HCT116 (cell line): ENCODE data around the gene BEND6. TPM values are rescaled to one million over a fixed set of nuclear protein-coding genes. Genes with fewer than 3 reads are reported as not detected.

Experiments
- ATAC-seq: fragments of 200-7000 bp; cut with Tn5 transposase; 2 replicates; pipeline ENCODE4 v1.9.1; 2020; ENCODE audit warnings: mild to moderate bottlenecking, moderate library complexity
- BruUV-seq: library from RNA; stranded (reverse); fragments of 400-500 nt; replicated peaks from 2 replicates; lab custom pipeline; 2021; lab: Mats Ljungman, UMichigan
- CTCF ChIA-PET: fragments of 300-600 bp; sonication (Branson Sonifier 250); formaldehyde crosslinking; loops from one replicate; lab custom pipeline; 2021; ENCODE audit warnings: antibody characterized with exemption; lab: Charles Lee
- POLR2A ChIA-PET: fragments of 300-600, 350-600 bp; sonication (Branson Sonifier 250); formaldehyde crosslinking; loops from one replicate; lab custom pipeline; 2021; ENCODE audit warnings: antibody characterized with exemption; lab: Charles Lee
- RAD21 ChIA-PET, 2 experiments: fragments of 300-600 bp; sonication (Branson Sonifier 250); formaldehyde crosslinking; loops; one replicate each; lab custom pipeline; 2023; ENCODE audit warnings: low total read pairs in 2 of 2; ENCODE audit not compliant: uncharacterized antibody in 2 of 2, unreplicated experiment in 2 of 2, low non-redundant PET in 1 of 2; lab: Charles Lee
- DNase-seq: peaks from one replicate; pipeline ENCODE4 v3.0.0-alpha.2; 2010; ENCODE audit warnings: low read depth, low spot score
- H2AFZ ChIP-seq: fragments of 200-600 bp; shearing (Covaris generic), sonication (generic); 2 replicates; pipeline ENCODE4 v1.6.1; 2017; ENCODE audit warnings: low read depth, mixed run types, mixed read lengths, antibody characterized with exemption, low read length; ENCODE audit not compliant: poor library complexity, severe bottlenecking
- H3K27ac ChIP-seq: 2 replicates; pipeline ENCODE4 v1.5.1; 2012; ENCODE audit warnings: low read depth, low read length
- H3K27me3 ChIP-seq: fragments of 200-600 bp; sonication (generic); 2 replicates; pipeline ENCODE4 v1.6.1; 2016; ENCODE audit warnings: mixed run types, low read length, mixed read lengths; ENCODE audit not compliant: insufficient read depth
- H3K36me3 ChIP-seq, 2 experiments: fragments of 200-500 bp in 1 of 2; fragments of 200-600 bp in 1 of 2; sonication (Bioruptor generic) in 1 of 2; sonication (generic) in 1 of 2; 2 replicates each; pipeline versions ENCODE4 v1.5.1 to v1.6.1; 2014 to 2016; ENCODE audit warnings: low read length in 2 of 2, inconsistent platforms in 1 of 2, mixed read lengths in 1 of 2, mixed run types in 1 of 2; ENCODE audit not compliant: insufficient read depth in 2 of 2, control insufficient read depth in 1 of 2
- H3K4me1 ChIP-seq, 2 experiments: fragments of 200-600 bp in 1 of 2; sonication (generic) in 1 of 2; 2 replicates each; pipeline versions ENCODE4 v1.5.1 to v1.6.1; 2012 to 2017; ENCODE audit warnings: low read length in 2 of 2, inconsistent platforms in 1 of 2, mild to moderate bottlenecking in 1 of 2, mixed read lengths in 1 of 2, mixed run types in 1 of 2, moderate library complexity in 1 of 2; ENCODE audit not compliant: insufficient read depth in 2 of 2, control insufficient read depth in 1 of 2
- H3K4me2 ChIP-seq: fragments of 200-600 bp; sonication (generic); 2 replicates; pipeline ENCODE4 v1.6.1; 2017; ENCODE audit warnings: mixed run types, low read length, mixed read lengths
- H3K4me3 ChIP-seq, 2 experiments: fragments of 200-600 bp in 1 of 2; sonication (generic) in 1 of 2; replicated peaks in 1 of 2; 2 replicates each; pipeline ENCODE4 v1.5.1; 2011 to 2016; ENCODE audit warnings: low read length in 2 of 2, control low read depth in 1 of 2, low read depth in 1 of 2, mild to moderate bottlenecking in 1 of 2, mixed read lengths in 1 of 2, mixed run types in 1 of 2
- H3K79me2 ChIP-seq: fragments of 200-600 bp; sonication (generic); 2 replicates; pipeline ENCODE4 v1.6.1; 2017; ENCODE audit warnings: mild to moderate bottlenecking, mixed run types, low read length, moderate library complexity, mixed read lengths; ENCODE audit not compliant: insufficient read depth
- H3K9ac ChIP-seq: fragments of 200-600 bp; sonication (generic); 2 replicates; pipeline ENCODE4 v1.6.1; 2016; ENCODE audit warnings: low read length, mixed read lengths
- H3K9me2 ChIP-seq: fragments of 200-600 bp; sonication (generic), shearing (Covaris generic); 2 replicates; pipeline ENCODE4 v1.6.1; 2017; ENCODE audit warnings: mixed run types, mild to moderate bottlenecking, moderate library complexity; ENCODE audit not compliant: insufficient read depth
- H3K9me3 ChIP-seq, 2 experiments: fragments of 200-500 bp in 1 of 2; fragments of 200-600 bp in 1 of 2; sonication (Bioruptor generic) in 1 of 2; sonication (generic) in 1 of 2; 2 replicates each; pipeline ENCODE4 v1.6.1; 2014 to 2017; ENCODE audit warnings: low read length in 2 of 2, mixed read lengths in 2 of 2, inconsistent platforms in 1 of 2, low read depth in 1 of 2, mild to moderate bottlenecking in 1 of 2, mixed run types in 1 of 2, moderate library complexity in 1 of 2; ENCODE audit not compliant: control insufficient read depth in 1 of 2, insufficient read depth in 1 of 2
- H4K20me1 ChIP-seq: fragments of 200-600 bp; sonication (generic), shearing (Covaris generic); 2 replicates; pipeline ENCODE4 v1.6.1; 2017; ENCODE audit warnings: mixed run types, mild to moderate bottlenecking, moderate library complexity; ENCODE audit not compliant: insufficient read depth
- ATF3 ChIP-seq: IDR thresholded peaks from 2 replicates; pipeline ENCODE4 v1.6.1; 2012
- CBX3 ChIP-seq: IDR thresholded peaks from 2 replicates; pipeline ENCODE4 v1.6.1; 2012; ENCODE audit warnings: low read depth
- EGR1 ChIP-seq: IDR thresholded peaks from 2 replicates; pipeline ENCODE4 v1.6.1; 2012; ENCODE audit warnings: low read depth
- ELF1 ChIP-seq: IDR thresholded peaks from 2 replicates; pipeline ENCODE4 v1.6.1; 2012; ENCODE audit warnings: low read depth, borderline replicate concordance
- EZH2phosphoT487 ChIP-seq: fragments of 200-600 bp; IDR thresholded peaks from 2 replicates; pipeline ENCODE4 v1.6.1; 2018; ENCODE audit warnings: antibody characterized with exemption, borderline replicate concordance
- MAX ChIP-seq: IDR thresholded peaks from 2 replicates; pipeline ENCODE4 v1.6.1; 2012
- POLR2A ChIP-seq: IDR thresholded peaks from 2 replicates; pipeline ENCODE4 v1.7.0; 2011; ENCODE audit warnings: borderline replicate concordance; ENCODE audit not compliant: insufficient read depth, insufficient read length; ENCODE audit errors: extremely low read depth
- POLR2AphosphoS5 ChIP-seq: IDR thresholded peaks from 2 replicates; pipeline ENCODE4 v1.6.1; 2011; ENCODE audit warnings: mild to moderate bottlenecking, low read depth, low read length, moderate library complexity
- RAD21 ChIP-seq: IDR thresholded peaks from 2 replicates; pipeline ENCODE4 v1.6.1; 2012; ENCODE audit warnings: low read depth, mild to moderate bottlenecking
- REST ChIP-seq: IDR thresholded peaks from 2 replicates; pipeline ENCODE4 v1.6.1; 2012; ENCODE audit warnings: low read depth
- TCF7L2 ChIP-seq: IDR thresholded peaks from 2 replicates; pipeline ENCODE4 v1.7.0; 2011; ENCODE audit warnings: borderline replicate concordance, inconsistent platforms; ENCODE audit not compliant: insufficient read depth, insufficient read length; ENCODE audit errors: extremely low read depth
- YY1 ChIP-seq: IDR thresholded peaks from 2 replicates; pipeline ENCODE4 v1.6.1; 2011; ENCODE audit warnings: low read length, low read depth, moderate library complexity, mild to moderate bottlenecking; ENCODE audit not compliant: insufficient replicate concordance; ENCODE audit errors: extremely low read depth
- ZBTB33 ChIP-seq: IDR thresholded peaks from 2 replicates; pipeline ENCODE4 v1.6.1; 2011; ENCODE audit warnings: mild to moderate bottlenecking, low read length, moderate library complexity; ENCODE audit not compliant: insufficient replicate concordance; ENCODE audit errors: extremely low read depth
- ZFX ChIP-seq: fragments of 450-650 bp; IDR thresholded peaks from 2 replicates; pipeline ENCODE4 v1.6.1; 2017
- ZNF274 ChIP-seq: fragments of 200-500 bp; sonication (Bioruptor generic); IDR thresholded peaks from 2 replicates; pipeline ENCODE4 v1.6.1; 2014; ENCODE audit warnings: mild to moderate bottlenecking, low read depth, low read length, inconsistent platforms
- intact Hi-C: fragments of 100-400 bp; cut with micrococcal nuclease; formaldehyde crosslinking; loops from 2 replicates; pipeline ENCODE4 v1.10.0; 2022
- total RNA-seq: library from RNA; stranded (reverse); gene quantifications from one replicate; pipeline ENCODE4 v1.2.1, GENCODE V29; 2021; ENCODE audit not compliant: unreplicated experiment

Gene BEND6
- total RNA-seq, 1 experiment from 2014 or later, result 4.0 TPM

- CTCF ChIA-PET, result no interaction called here
- intact Hi-C loops, result no loop called here
- no peak overlapping the region for H3K9ac ChIP-seq
- no TSS peak for BruUV-seq
- no peaks in the 10 kb centered on the region for H3K9me3 ChIP-seq
- TF ChIP-seq MAX, result no peak
- no peak for TF ChIP-seq RAD21
- TF ChIP-seq EGR1, result no peak
- no peak for TF ChIP-seq ATF3
- no peak for TF ChIP-seq ZFX
- TF ChIP-seq ZNF274, result no peak
- TF ChIP-seq ZBTB33, result no peak
- no peak for TF ChIP-seq YY1
- no peak for TF ChIP-seq POLR2A
- TF ChIP-seq ELF1, result no peak
- no peak for TF ChIP-seq CBX3
- TF ChIP-seq TCF7L2, result no peak
- TF ChIP-seq EZH2phosphoT487, result no peak
- TF ChIP-seq POLR2AphosphoS5, result no peak
- TF ChIP-seq REST, result no peak
- POLR2A ChIA-PET, result no interaction called here
- no peak overlapping the region for H2AFZ ChIP-seq
- H3K9me2 ChIP-seq, result no peaks in the 10 kb centered on the region
- H3K27ac ChIP-seq, result no peak overlapping the region
- H3K79me2 ChIP-seq, result peaks cover 18% of the 10 kb centered on the region
- H3K4me1 ChIP-seq, result peaks cover 0 to 9% of the 10 kb centered on the region in 2 experiments; a peak in 2 of 4 replicates
- no peak for DNase-seq
- no peaks in the 10 kb centered on the region for H4K20me1 ChIP-seq
- ATAC-seq, result no peak
- no peaks in the 10 kb centered on the region for H3K27me3 ChIP-seq
- H3K36me3 ChIP-seq, result peaks cover 4 to 11% of the 10 kb centered on the region in 2 experiments; a peak in 3 of 4 replicates
- H3K4me3 ChIP-seq, result no peak overlapping the region
- RAD21 ChIA-PET, result no interaction called here
- H3K4me2 ChIP-seq, result no peak overlapping the region
Measured at GRCh38 chr6:57044568-57044967, 89.7 kb downstream of the BEND6 start.
